IMR-90 (cell line): ENCODE measurements around the gene ITPR2. TPM values are rescaled to one million over a fixed set of nuclear protein-coding genes. Genes with fewer than 3 reads are reported as not detected.

ENCODE experiments used
- ATAC-seq: fragments of 200-7000 bp; cut with Tn5 transposase; 2 replicates; pipeline ENCODE4 v1.9.1; 2020; ENCODE audit warnings: low read depth, mild to moderate bottlenecking, moderate library complexity
- BruUV-seq: library from RNA; stranded (reverse); fragments of 400-500 nt; replicated peaks from 2 replicates; lab custom pipeline; 2021; lab: Mats Ljungman, UMichigan
- CTCF ChIA-PET: fragments of 300-600 bp; formaldehyde crosslinking; extraction: SDS; loops from one replicate; lab custom pipeline; 2021; ENCODE audit warnings: antibody characterized with exemption; lab: Yijun Ruan, JAX
- POLR2A ChIA-PET: fragments of 300-600 bp; sonication (Branson Sonifier 250); formaldehyde crosslinking; loops from one replicate; lab custom pipeline; 2022; ENCODE audit warnings: antibody characterized with exemption; ENCODE audit not compliant: unreplicated experiment; lab: Charles Lee
- DNase-seq: peaks from one replicate; pipeline ENCODE4 v3.0.0; 2013
- H2AFZ ChIP-seq: replicated peaks from 2 replicates; pipeline ENCODE3; 2013; ENCODE audit warnings: low read length, mild to moderate bottlenecking; ENCODE audit not compliant: poor library complexity
- H2AK5ac ChIP-seq: 2 replicates; pipeline ENCODE4 v1.6.1; 2013; ENCODE audit warnings: low read depth, low read length, inconsistent platforms
- H2AK9ac ChIP-seq: replicated peaks from 2 replicates; pipeline ENCODE3; 2013; ENCODE audit warnings: mild to moderate bottlenecking, low read depth, low read length, moderate library complexity; ENCODE audit not compliant: poor library complexity
- H2BK120ac ChIP-seq: 2 replicates; pipeline ENCODE4 v1.6.1; 2013; ENCODE audit warnings: low read depth, low read length, inconsistent platforms
- H2BK15ac ChIP-seq: 3 replicates; pipeline ENCODE4 v1.6.1; 2013; ENCODE audit warnings: low read depth, low read length, inconsistent platforms
- H2BK20ac ChIP-seq: 2 replicates; pipeline ENCODE4 v1.6.1; 2013; ENCODE audit warnings: low read depth, mild to moderate bottlenecking, inconsistent platforms, low read length, moderate library complexity
- H2BK5ac ChIP-seq: 2 replicates; pipeline ENCODE4 v1.6.1; 2013; ENCODE audit warnings: mild to moderate bottlenecking, low read depth, low read length, inconsistent platforms; ENCODE audit not compliant: poor library complexity, severe bottlenecking
- H3K14ac ChIP-seq: replicated peaks from 2 replicates; pipeline ENCODE4 v1.6.1; 2013; ENCODE audit warnings: low read depth, low read length, inconsistent platforms
- H3K18ac ChIP-seq: 2 replicates; pipeline ENCODE4 v1.6.1; 2013; ENCODE audit warnings: low read depth, low read length, control low read depth
- H3K23ac ChIP-seq: 2 replicates; pipeline ENCODE4 v1.6.1; 2013; ENCODE audit warnings: low read depth, low read length, inconsistent platforms
- H3K27ac ChIP-seq: 2 replicates; pipeline ENCODE4 v1.5.1; 2013; ENCODE audit warnings: mild to moderate bottlenecking, control low read depth, low read length; ENCODE audit not compliant: insufficient read depth
- H3K27me3 ChIP-seq: 2 replicates; pipeline ENCODE4 v1.6.1; 2013; ENCODE audit warnings: low read length; ENCODE audit not compliant: control insufficient read depth, insufficient read depth
- H3K36me3 ChIP-seq: 2 replicates; pipeline ENCODE4 v1.6.1; 2013; ENCODE audit warnings: low read length, mixed read lengths; ENCODE audit not compliant: control insufficient read depth, insufficient read depth
- H3K4ac ChIP-seq: 2 replicates; pipeline ENCODE4 v1.6.1; 2013; ENCODE audit warnings: low read depth, low read length, inconsistent platforms
- H3K4me1 ChIP-seq: 2 replicates; pipeline ENCODE4 v1.6.1; 2013; ENCODE audit warnings: low read length, mixed read lengths; ENCODE audit not compliant: control insufficient read depth, insufficient read depth
- H3K4me2 ChIP-seq: 2 replicates; pipeline ENCODE4 v1.6.1; 2013; ENCODE audit warnings: low read depth, mild to moderate bottlenecking, control low read depth, low read length, moderate library complexity
- H3K4me3 ChIP-seq: 2 replicates; pipeline ENCODE4 v1.5.1; 2013; ENCODE audit warnings: low read depth, mild to moderate bottlenecking, control low read depth, low read length, moderate library complexity; ENCODE audit not compliant: insufficient read depth
- H3K56ac ChIP-seq: 2 replicates; pipeline ENCODE4 v1.6.1; 2013; ENCODE audit warnings: low read length, inconsistent platforms; ENCODE audit not compliant: insufficient read depth; ENCODE audit errors: extremely low read depth
- H3K79me1 ChIP-seq, 2 experiments: 2 replicates each; pipeline ENCODE4 v1.6.1; 2013; ENCODE audit warnings: low read length in 2 of 2, inconsistent platforms in 1 of 2, low read depth in 1 of 2
- H3K9ac ChIP-seq: 2 replicates; pipeline ENCODE4 v1.6.1; 2013; ENCODE audit warnings: low read depth, low read length, control low read depth
- H3K9me1 ChIP-seq: 2 replicates; pipeline ENCODE4 v1.6.1; 2013; ENCODE audit warnings: low read length, inconsistent platforms; ENCODE audit not compliant: insufficient read depth
- H3K9me3 ChIP-seq: 2 replicates; pipeline ENCODE4 v1.6.1; 2013; ENCODE audit warnings: low read length; ENCODE audit not compliant: control insufficient read depth, insufficient read depth
- H4K20me1 ChIP-seq: 2 replicates; pipeline ENCODE4 v1.6.1; 2013; ENCODE audit warnings: low read length, inconsistent platforms; ENCODE audit not compliant: insufficient read depth
- H4K5ac ChIP-seq: 2 replicates; pipeline ENCODE4 v1.6.1; 2013; ENCODE audit warnings: mild to moderate bottlenecking, low read depth, low read length, control low read depth
- H4K8ac ChIP-seq, 2 experiments: 2 replicates each; pipeline ENCODE4 v1.6.1; 2013; ENCODE audit warnings: low read depth in 2 of 2, low read length in 2 of 2, control low read depth in 1 of 2, inconsistent platforms in 1 of 2
- H4K91ac ChIP-seq: 2 replicates; pipeline ENCODE4 v1.6.1; 2013; ENCODE audit warnings: low read depth, low read length, inconsistent platforms; ENCODE audit not compliant: insufficient read depth
- BHLHE40 ChIP-seq: fragments of 150-350 bp; IDR thresholded peaks from 2 replicates; pipeline ENCODE4 v1.6.1; 2016; ENCODE audit warnings: mild to moderate bottlenecking, low read depth, low read length
- CEBPB ChIP-seq: IDR thresholded peaks from 2 replicates; pipeline ENCODE4 v1.6.1; 2012; ENCODE audit warnings: low read depth, low read length, improper control_type of control experiment
- FOS ChIP-seq: fragments of 150-350 bp; IDR thresholded peaks from 2 replicates; pipeline ENCODE4 v1.6.1; 2016; ENCODE audit warnings: low read depth, low read length
- MAFK ChIP-seq: IDR thresholded peaks from 2 replicates; pipeline ENCODE4 v1.6.1; 2012; ENCODE audit warnings: low read depth, low read length, improper control_type of control experiment
- MAZ ChIP-seq: IDR thresholded peaks from 2 replicates; pipeline ENCODE4 v1.6.1; 2012; ENCODE audit warnings: low read depth, mild to moderate bottlenecking, low read length, improper control_type of control experiment, moderate library complexity, borderline replicate concordance
- NFE2L2 ChIP-seq: fragments of 150-350 bp; IDR thresholded peaks from 2 replicates; pipeline ENCODE4 v1.6.1; 2016; ENCODE audit warnings: low read depth, mild to moderate bottlenecking, low read length
- RCOR1 ChIP-seq: IDR thresholded peaks from 2 replicates; pipeline ENCODE4 v1.6.1; 2012; ENCODE audit warnings: mild to moderate bottlenecking, low read length, improper control_type of control experiment; ENCODE audit not compliant: insufficient replicate concordance
- RFX5 ChIP-seq: IDR thresholded peaks from 2 replicates; pipeline ENCODE4 v1.8.0; 2012; ENCODE audit warnings: low read depth, mild to moderate bottlenecking, low read length, moderate library complexity
- SMC3 ChIP-seq: fragments of 150-350 bp; IDR thresholded peaks from 2 replicates; pipeline ENCODE4 v1.6.1; 2016; ENCODE audit warnings: low read depth, mild to moderate bottlenecking, antibody characterized with exemption, low read length, moderate library complexity
- WGBS, 2 experiments: methylation state at CpG; one replicate each; pipeline versions ENCODE4 v1.1.5 to v1.1.7; 2013; ENCODE audit warnings: missing lambda C conversion rate in 2 of 2; ENCODE audit not compliant: insufficient read length in 1 of 2; ENCODE audit errors: extremely low coverage in 2 of 2; 5-methylcytosine and 5-hydroxymethylcytosine counted together
- dilution Hi-C: fragments of 300-500 bp; cut with HindIII; formaldehyde crosslinking; loops from one replicate; pipeline ENCODE4 v1.14.3; 2018; ENCODE audit warnings: low sequenced_read_pairs; ENCODE audit not compliant: unreplicated experiment
- in situ Hi-C: fragments of 300-500 bp; cut with MboI; formaldehyde crosslinking; loops from 3 replicates; pipeline ENCODE4 v1.14.3; 2019; ENCODE audit warnings: low sequenced_read_pairs, inconsistent platforms, mixed read lengths
- intact Hi-C: fragments of 100-400 bp; cut with micrococcal nuclease; formaldehyde crosslinking; loops from 2 replicates; pipeline ENCODE4 v1.10.0; 2022
- polyA plus RNA-seq, 3 experiments: library from polyadenylated mRNA; depleted of rRNA; stranded (reverse); fragments of >200 nt; gene quantifications; 2 replicates each; pipeline ENCODE4 v1.2.3, GENCODE V29; 2012; ENCODE audit warnings: low replicate concordance in 1 of 3
- total RNA-seq: library from RNA; depleted of rRNA; stranded (reverse); fragments of >200 nt; gene quantifications from 2 replicates; pipeline ENCODE4 v1.2.3, GENCODE V29; 2012
- TF ChIP-seq, protein P1 (sequence below): fragments of 150-350 bp; IDR thresholded peaks from 2 replicates; pipeline ENCODE4 v1.6.1; 2016; ENCODE audit warnings: low read depth, mild to moderate bottlenecking, low read length, moderate library complexity, borderline replicate concordance
- TF ChIP-seq, protein P2 (sequence below): fragments of 150-350 bp; IDR thresholded peaks from 2 replicates; pipeline ENCODE4 v1.6.1; 2017; ENCODE audit warnings: mild to moderate bottlenecking, antibody characterized with exemption, low read length, low read depth
- TF ChIP-seq, protein P3 (sequence below): conservative IDR thresholded peaks from 2 replicates; pipeline ENCODE4 v1.5.1; 2012; ENCODE audit warnings: mild to moderate bottlenecking, low read depth, low read length, improper control_type of control experiment

ITPR2 gene
- total and polyA plus RNA-seq, 2 of the 4 experiments (the other 2 are of a cell fraction): 1.2 to 9.0 TPM

DNA sequence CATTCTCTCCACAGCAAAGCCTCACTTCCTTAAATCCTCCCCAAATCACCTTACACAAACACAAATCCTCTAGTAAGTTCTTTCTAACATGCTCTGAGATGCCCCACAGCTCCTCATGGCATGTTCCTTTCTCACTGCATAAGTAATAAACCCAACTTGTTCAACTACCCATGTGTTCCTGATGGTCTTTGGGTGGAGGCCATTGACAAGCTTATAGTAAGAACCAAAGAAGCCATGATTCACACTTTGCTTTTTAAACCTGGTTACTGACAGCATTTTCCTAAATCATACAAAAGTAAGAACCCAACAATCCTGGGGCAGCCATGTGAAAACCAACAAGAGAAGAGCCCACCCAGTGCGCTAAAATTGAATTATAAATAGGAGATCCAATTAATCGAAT, 138.6 kb downstream of the ITPR2 start:
- WGBS, 2 experiments: no CpG with 5 or more reads among the region's 2 CpGs
- dilution Hi-C loops: no loop called here
- ATAC-seq (no peak), DNase-seq (no peak)
- Histone ChIP-seq H3K18ac (no peak overlapping the region), H4K20me1 (no peaks in the 10 kb centered on the region), H3K9me1 (peaks cover 6% of the 10 kb centered on the region; the same call in 1 of the 2 replicates), H3K23ac (no peak overlapping the region), H3K36me3 (no peaks in the 10 kb centered on the region), H3K4me3 (no peak overlapping the region), H2BK15ac (no peak overlapping the region), H3K4me2 (no peak overlapping the region), H4K5ac (no peak overlapping the region), H3K27ac (no peak overlapping the region), H4K8ac (no peak overlapping the region), H2AFZ (no peak overlapping the region), H2AK5ac (no peak overlapping the region), H2AK9ac (no peak overlapping the region), H3K14ac (no peak overlapping the region), H4K91ac (no peak overlapping the region), H3K79me1 (no peaks in the 10 kb centered on the region), H3K4ac (no peak overlapping the region), H3K9ac (no peak overlapping the region), H3K27me3 (no peaks in the 10 kb centered on the region), H3K9me3 (no peaks in the 10 kb centered on the region), H2BK120ac (no peak overlapping the region), H3K56ac (no peak overlapping the region), H3K4me1 (peaks cover 11% of the 10 kb centered on the region), H2BK5ac (no peak overlapping the region), H2BK20ac (no peak overlapping the region; the same call in 1 of the 2 replicates)
- in situ Hi-C loops: no loop called here
- no peak for TF ChIP-seq RFX5
- TF ChIP-seq BHLHE40: no peak
- TF ChIP-seq, protein P1, sequence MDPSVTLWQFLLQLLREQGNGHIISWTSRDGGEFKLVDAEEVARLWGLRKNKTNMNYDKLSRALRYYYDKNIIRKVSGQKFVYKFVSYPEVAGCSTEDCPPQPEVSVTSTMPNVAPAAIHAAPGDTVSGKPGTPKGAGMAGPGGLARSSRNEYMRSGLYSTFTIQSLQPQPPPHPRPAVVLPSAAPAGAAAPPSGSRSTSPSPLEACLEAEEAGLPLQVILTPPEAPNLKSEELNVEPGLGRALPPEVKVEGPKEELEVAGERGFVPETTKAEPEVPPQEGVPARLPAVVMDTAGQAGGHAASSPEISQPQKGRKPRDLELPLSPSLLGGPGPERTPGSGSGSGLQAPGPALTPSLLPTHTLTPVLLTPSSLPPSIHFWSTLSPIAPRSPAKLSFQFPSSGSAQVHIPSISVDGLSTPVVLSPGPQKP: no peak
- TF ChIP-seq NFE2L2: no peak
- TF ChIP-seq, protein P2, sequence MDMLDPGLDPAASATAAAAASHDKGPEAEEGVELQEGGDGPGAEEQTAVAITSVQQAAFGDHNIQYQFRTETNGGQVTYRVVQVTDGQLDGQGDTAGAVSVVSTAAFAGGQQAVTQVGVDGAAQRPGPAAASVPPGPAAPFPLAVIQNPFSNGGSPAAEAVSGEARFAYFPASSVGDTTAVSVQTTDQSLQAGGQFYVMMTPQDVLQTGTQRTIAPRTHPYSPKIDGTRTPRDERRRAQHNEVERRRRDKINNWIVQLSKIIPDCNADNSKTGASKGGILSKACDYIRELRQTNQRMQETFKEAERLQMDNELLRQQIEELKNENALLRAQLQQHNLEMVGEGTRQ: no peak
- TF ChIP-seq CEBPB: no peak
- TF ChIP-seq FOS: no peak
- TF ChIP-seq MAZ: no peak
- TF ChIP-seq, protein P3, sequence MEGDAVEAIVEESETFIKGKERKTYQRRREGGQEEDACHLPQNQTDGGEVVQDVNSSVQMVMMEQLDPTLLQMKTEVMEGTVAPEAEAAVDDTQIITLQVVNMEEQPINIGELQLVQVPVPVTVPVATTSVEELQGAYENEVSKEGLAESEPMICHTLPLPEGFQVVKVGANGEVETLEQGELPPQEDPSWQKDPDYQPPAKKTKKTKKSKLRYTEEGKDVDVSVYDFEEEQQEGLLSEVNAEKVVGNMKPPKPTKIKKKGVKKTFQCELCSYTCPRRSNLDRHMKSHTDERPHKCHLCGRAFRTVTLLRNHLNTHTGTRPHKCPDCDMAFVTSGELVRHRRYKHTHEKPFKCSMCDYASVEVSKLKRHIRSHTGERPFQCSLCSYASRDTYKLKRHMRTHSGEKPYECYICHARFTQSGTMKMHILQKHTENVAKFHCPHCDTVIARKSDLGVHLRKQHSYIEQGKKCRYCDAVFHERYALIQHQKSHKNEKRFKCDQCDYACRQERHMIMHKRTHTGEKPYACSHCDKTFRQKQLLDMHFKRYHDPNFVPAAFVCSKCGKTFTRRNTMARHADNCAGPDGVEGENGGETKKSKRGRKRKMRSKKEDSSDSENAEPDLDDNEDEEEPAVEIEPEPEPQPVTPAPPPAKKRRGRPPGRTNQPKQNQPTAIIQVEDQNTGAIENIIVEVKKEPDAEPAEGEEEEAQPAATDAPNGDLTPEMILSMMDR: no peak
- TF ChIP-seq SMC3: no peak
- TF ChIP-seq RCOR1: no peak
- no peak for TF ChIP-seq MAFK
- BruUV-seq: no TSS peak
- CTCF ChIA-PET: no interaction called here
- intact Hi-C loops: no loop called here
- POLR2A ChIA-PET: no interaction called here
